Epithelial cell of proximal tubule (primary cell): ENCODE measurements around the gene ZNF524. TPM values are rescaled to one million over a fixed set of nuclear protein-coding genes. Genes with fewer than 3 reads are reported as not detected.

Experiments used
- DNase-seq: peaks from one replicate; pipeline ENCODE4 v3.0.0-alpha.2; 2011; ENCODE audit warnings: low read depth
- H3K4me3 ChIP-seq: 2 replicates; pipeline ENCODE4 v1.5.1; 2011; ENCODE audit warnings: low read depth, mild to moderate bottlenecking, low read length
- total RNA-seq: library from RNA; depleted of rRNA; stranded (reverse); fragments of >200 nt; gene quantifications from 2 replicates; pipeline ENCODE4 v1.2.3, GENCODE V29; 2015
- TF ChIP-seq, protein P1 (sequence below): conservative IDR thresholded peaks from 2 replicates; pipeline ENCODE4 v1.5.1; 2012; ENCODE audit warnings: low read depth, mild to moderate bottlenecking, low read length

The ZNF524 gene
- 16.4 and 18.0 TPM in 2 replicates for total RNA-seq

DNA sequence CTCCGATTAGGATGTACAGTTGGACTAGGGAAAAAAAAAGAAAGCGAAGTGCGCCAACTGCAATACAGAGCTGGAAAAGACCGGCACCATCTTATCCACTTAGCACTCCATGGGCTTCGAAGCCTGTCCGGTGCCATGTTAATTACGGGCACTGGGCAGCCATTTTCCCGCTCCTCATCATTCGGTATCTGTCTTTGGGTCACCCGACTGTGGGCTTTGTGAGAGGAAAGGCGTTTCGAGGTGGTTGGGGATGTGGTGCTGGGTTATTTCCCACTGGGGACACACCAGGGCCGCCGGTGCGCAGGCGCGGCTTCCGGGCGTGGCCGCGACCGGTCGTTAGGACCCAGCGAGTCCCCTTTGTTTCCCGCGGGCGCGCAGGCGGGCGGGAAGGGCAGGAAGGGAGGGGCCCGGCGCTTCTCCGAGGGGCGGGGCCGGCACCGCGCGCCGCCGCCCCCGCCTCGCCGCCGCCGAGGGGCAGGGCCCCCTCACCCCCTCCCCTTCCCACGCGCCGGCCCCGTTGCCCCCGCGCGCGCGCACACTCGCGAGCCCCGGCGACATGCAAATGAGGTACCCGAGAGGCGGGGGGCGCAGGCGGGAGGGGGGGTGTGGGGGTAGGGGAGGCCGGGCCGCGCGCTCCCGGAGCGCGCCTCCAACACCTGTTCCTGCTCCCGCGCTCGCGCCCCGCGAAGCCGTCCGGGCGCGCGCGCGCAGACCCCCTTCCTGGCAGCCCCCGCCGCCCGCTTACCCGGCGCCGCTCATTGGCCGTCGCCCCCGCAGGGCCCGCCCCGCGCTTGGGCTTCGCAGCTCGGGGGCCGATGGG, at the start of gene ZNF524:
Gene ZNF524 (plus strand): TSS at position 447 of the 820 bp plus-strand sequence. CDS start 1,825 bp downstream, outside the sequence.
- no peak for DNase-seq
- TF ChIP-seq, protein P1, sequence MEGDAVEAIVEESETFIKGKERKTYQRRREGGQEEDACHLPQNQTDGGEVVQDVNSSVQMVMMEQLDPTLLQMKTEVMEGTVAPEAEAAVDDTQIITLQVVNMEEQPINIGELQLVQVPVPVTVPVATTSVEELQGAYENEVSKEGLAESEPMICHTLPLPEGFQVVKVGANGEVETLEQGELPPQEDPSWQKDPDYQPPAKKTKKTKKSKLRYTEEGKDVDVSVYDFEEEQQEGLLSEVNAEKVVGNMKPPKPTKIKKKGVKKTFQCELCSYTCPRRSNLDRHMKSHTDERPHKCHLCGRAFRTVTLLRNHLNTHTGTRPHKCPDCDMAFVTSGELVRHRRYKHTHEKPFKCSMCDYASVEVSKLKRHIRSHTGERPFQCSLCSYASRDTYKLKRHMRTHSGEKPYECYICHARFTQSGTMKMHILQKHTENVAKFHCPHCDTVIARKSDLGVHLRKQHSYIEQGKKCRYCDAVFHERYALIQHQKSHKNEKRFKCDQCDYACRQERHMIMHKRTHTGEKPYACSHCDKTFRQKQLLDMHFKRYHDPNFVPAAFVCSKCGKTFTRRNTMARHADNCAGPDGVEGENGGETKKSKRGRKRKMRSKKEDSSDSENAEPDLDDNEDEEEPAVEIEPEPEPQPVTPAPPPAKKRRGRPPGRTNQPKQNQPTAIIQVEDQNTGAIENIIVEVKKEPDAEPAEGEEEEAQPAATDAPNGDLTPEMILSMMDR: no peak
- H3K4me3 ChIP-seq: peak within 1 kb of the TSS; percentile 82

DNA sequence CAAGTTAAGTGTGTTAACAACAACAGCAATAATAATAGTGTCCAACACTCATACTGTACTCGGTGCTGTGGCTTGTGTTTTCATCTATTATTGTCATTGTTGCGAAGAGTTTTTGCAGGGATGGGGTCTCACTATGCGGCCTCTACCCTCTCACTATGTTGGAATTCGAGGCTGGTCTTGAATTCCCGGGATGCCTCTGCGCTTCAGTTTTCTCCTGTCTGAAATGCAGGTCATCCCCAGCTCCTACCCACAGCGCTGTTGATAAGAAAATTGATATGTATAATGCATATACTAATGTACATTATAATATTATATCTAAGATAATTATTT, 49.8 kb upstream of the ZNF524 start:
- peak overlapping the region; percentile 47 for H3K4me3 ChIP-seq
- DNase-seq: no peak
- TF ChIP-seq, protein P1: no peak

GRCh38 chr19:55552206-55552605, 47.9 kb upstream of the ZNF524 start:
- no peak overlapping the region for H3K4me3 ChIP-seq
- DNase-seq: no peak
- TF ChIP-seq, protein P1: no peak

- TF ChIP-seq, protein P1: no peak
- no peak overlapping the region for H3K4me3 ChIP-seq
- no peak for DNase-seq
Measured at GRCh38 chr19:55552620-55553019, 47.5 kb upstream of the ZNF524 start.

DNA sequence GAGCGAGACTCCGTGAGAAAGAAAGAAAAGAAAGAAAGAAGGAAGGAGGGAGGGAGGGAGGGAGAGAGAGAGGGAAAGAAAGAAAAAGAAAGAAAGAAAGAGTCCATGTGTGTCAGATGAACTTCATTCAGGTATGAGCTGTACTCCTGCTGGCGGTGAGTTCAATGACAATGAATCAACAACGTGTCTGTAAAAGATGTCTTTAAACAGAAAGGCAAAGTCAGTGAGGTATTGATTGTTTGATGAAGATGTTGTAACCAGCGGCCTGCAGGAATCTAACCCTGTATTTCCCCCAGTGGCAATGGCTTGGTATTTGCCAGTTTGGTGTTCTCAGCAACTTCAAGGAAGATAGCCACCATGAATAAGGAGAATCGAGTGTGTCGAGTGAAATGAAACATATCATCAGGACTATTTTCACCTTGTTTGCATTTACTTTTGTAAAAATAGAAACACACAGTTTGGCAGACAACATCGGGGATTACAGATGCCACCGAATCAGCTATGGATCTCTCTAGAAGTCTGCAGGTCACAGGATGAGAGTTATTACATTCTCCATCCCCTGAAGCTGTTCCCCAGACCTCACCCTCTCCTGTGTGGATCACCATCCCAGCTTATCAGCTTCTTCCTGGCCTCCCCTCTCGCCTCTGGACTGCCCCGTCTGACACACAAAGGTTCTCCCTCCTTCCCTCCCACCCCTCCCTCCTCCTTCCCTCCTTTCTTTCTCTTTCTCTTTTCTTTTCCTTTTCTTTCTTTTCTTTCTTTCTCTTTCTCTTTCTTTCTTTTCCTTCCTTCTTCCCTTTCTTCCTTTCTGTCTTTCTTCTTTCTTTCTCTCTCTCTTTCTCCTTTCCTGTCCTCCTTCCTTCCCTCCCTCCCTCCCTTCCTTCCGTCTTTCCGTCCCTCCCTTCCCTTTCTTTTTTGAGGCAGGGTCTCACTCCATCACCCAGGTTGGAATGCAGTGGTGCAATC, 46.6 kb upstream of the ZNF524 start:
- TF ChIP-seq, protein P1: no peak
- no peak overlapping the region for H3K4me3 ChIP-seq
- DNase-seq: no peak

- no peak for DNase-seq
- TF ChIP-seq, protein P1: no peak
Measured at GRCh38 chr19:55554302-55554701, 45.8 kb upstream of the ZNF524 start.

More at GRCh38 chr19:55554302-55554701, 45.8 kb upstream of the ZNF524 start:
- no peak overlapping the region for H3K4me3 ChIP-seq
